Activated T-helper 2 cell treated with anti-CD3 and anti-CD28 coated beads, Interferon-gamma antibody, Interleukin-2, Interleukin-4, amounts not matched to agents 10 μg/mL and 5 μg/mL and 100 μg/mL, durations not matched to agents 14 hours and 24 hours and 36 hours (primary cell): ENCODE data around the gene RBM10. TPM values are rescaled to one million over a fixed set of nuclear protein-coding genes. Genes with fewer than 3 reads are reported as not detected.
"Not testable (repeated sequence)": the region's sequence is repeated elsewhere in the genome, so short reads cannot be mapped to it uniquely, and the experiment has no call there.

Experiments
- DNase-seq: peaks from one replicate; pipeline ENCODE4 v3.0.0; 2021; ENCODE audit warnings: low spot score
- H3K27ac Mint-ChIP-seq: one replicate; pipeline ENCODE4 v1.8.0; 2021; ENCODE audit warnings: mixed read lengths
- H3K27me3 Mint-ChIP-seq: one replicate; pipeline ENCODE4 v1.8.0; 2021; ENCODE audit warnings: low read depth, mixed read lengths
- H3K36me3 Mint-ChIP-seq: one replicate; pipeline ENCODE4 v1.8.0; 2021; ENCODE audit warnings: low read depth, mixed read lengths
- H3K4me1 Mint-ChIP-seq: one replicate; pipeline ENCODE4 v1.8.0; 2021; ENCODE audit warnings: low read depth, mixed read lengths
- H3K4me3 Mint-ChIP-seq: one replicate; pipeline ENCODE4 v1.8.0; 2021; ENCODE audit warnings: low read depth, mild to moderate bottlenecking, moderate library complexity, mixed read lengths
- H3K9me3 Mint-ChIP-seq: one replicate; pipeline ENCODE4 v1.8.0; 2021; ENCODE audit warnings: mixed read lengths
- intact Hi-C: fragments of 100-400 bp; cut with micrococcal nuclease; formaldehyde crosslinking; loops from one replicate; pipeline ENCODE4 v1.15.1; 2023
- total RNA-seq: library from RNA; stranded (reverse); gene quantifications from 2 replicates; pipeline ENCODE4 v1.2.3, GENCODE V29; 2022

RBM10 gene
- 65.7 and 69.2 TPM in 2 replicates for total RNA-seq

DNA sequence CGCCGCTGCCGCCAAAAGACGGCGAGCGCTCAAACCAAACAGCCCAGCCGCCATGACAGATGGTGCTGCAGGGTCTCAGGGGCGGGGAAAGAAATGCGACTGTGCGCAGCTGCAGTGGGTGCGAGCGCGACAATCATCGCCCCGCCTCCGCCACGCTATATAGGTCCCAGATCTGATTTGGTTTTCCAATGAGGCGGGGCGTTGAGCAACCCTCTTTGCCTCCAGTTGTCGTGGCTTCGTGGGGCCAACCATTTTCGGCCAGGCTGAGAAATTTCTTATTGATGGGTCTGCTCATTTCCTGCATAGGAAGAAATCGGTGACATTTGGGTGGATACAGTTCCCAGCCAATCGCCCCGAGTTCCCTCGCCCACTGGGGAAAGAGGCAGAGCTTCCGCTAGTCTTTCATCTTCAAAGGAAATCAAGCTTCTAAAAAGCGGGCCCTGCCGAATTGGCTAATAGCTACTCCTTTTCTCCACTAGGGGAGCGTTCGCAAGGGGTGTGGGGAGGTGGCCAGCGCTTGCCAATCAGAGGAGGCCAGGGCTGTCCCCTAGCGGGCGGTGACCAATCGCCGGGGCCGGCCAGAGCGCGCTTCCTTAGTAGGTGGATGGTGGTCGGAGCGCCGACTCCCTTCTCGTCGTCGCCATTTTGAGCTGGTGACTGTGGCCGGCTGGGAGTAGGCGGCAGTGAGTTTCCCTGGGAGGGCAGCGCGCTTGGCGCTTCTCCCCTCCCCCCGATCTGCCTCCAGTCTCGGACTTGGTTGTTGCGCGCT, at the start of gene RBM10, which contains the start of gene NDUFB11:
TSS of gene RBM10 (plus strand) at position 596 of the 769 bp plus-strand sequence. CDS start 2,261 bp downstream, outside the sequence.
TSS of gene NDUFB11 (minus strand) at position 77 of the 769 bp plus-strand sequence. CDS start at position 54, 23 bp downstream.
- Mint-ChIP-seq H3K4me3 (peak within 1 kb of the TSS; percentile 99), H3K9me3 (no peaks in the 10 kb centered on the region), H3K4me1 (peaks cover 19% of the 10 kb centered on the region), H3K27me3 (no peaks in the 10 kb centered on the region), H3K27ac (peak within 1 kb of the TSS; percentile 100), H3K36me3 (peaks cover 63% of the 10 kb centered on the region)
- intact Hi-C loops = loop anchor here (1.0 to 2.0 kb wide), 3 partner anchors 16 to 337 kb away; no protein-coding TSS in a partner anchor
- DNase-seq = peak; percentile 91

- Mint-ChIP-seq H3K9me3 (no peaks in the 10 kb centered on the region), H3K27me3 (no peaks in the 10 kb centered on the region), H3K36me3 (no peaks in the 10 kb centered on the region), H3K4me1 (no peaks in the 10 kb centered on the region), H3K27ac (no peak overlapping the region), H3K4me3 (no peak overlapping the region)
- DNase-seq = no peak
- intact Hi-C loops = no loop called here
Measured at GRCh38 chrX:47097018-47097417, 48.0 kb upstream of the RBM10 start.

DNA sequence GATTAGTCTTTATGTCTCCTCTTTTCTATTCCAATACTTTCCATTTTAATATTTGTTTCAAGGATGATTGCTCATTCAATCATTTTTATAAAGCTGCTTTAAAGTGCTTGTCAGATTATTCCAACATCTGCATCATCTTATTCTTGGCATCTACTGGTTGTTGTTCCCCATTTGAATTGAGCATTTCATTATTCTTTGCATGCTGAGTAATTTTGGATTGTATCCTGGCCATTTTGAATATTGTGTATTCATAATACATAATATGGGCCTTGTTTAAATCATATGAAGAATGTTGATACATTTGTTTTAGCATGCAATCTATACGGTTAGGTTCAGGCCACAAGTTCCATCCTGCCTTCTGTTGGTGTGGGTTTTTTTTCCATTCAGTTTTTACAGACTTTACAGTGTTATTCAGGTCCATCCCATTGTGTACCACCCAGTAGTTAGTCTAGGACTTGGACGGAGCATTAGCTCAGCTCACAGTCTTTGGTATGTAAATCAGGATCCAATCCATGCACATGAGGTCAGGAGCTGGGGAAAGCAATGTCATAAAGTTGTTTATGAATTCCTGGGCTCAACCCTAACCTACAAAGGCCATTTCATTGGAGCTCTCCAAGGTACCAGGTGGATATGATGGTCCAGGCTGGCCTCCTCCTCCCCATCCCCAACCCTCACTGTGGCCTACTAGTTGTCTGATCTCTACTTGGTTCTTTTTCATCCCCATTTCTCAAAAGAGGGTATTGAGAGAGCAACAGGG, 46.5 kb upstream of the RBM10 start:
- no peaks in the 10 kb centered on the region for H3K9me3 Mint-ChIP-seq
- DNase-seq = no peak
- no peaks in the 10 kb centered on the region for H3K36me3 Mint-ChIP-seq
- H3K4me3 Mint-ChIP-seq = no peak overlapping the region
- intact Hi-C loops = no loop called here
- no peak overlapping the region for H3K27ac Mint-ChIP-seq
- no peaks in the 10 kb centered on the region for H3K4me1 Mint-ChIP-seq
- no peaks in the 10 kb centered on the region for H3K27me3 Mint-ChIP-seq

GRCh38 chrX:47101206-47101605, 43.8 kb upstream of the RBM10 start:
- Mint-ChIP-seq H3K4me1 (no peaks in the 10 kb centered on the region), H3K36me3 (no peaks in the 10 kb centered on the region), H3K27me3 (no peaks in the 10 kb centered on the region), H3K4me3 (no peak overlapping the region), H3K27ac (no peak overlapping the region), H3K9me3 (no peaks in the 10 kb centered on the region)
- no peak for DNase-seq
- intact Hi-C loops = no loop called here

GRCh38 chrX:47110936-47111615, 33.9 kb upstream of the RBM10 start:
- intact Hi-C loops, H3K4me3 Mint-ChIP-seq, H3K9me3 Mint-ChIP-seq, H3K27ac Mint-ChIP-seq, H3K4me1 Mint-ChIP-seq, DNase-seq, H3K27me3 Mint-ChIP-seq, H3K36me3 Mint-ChIP-seq: not testable (repeated sequence)

DNA sequence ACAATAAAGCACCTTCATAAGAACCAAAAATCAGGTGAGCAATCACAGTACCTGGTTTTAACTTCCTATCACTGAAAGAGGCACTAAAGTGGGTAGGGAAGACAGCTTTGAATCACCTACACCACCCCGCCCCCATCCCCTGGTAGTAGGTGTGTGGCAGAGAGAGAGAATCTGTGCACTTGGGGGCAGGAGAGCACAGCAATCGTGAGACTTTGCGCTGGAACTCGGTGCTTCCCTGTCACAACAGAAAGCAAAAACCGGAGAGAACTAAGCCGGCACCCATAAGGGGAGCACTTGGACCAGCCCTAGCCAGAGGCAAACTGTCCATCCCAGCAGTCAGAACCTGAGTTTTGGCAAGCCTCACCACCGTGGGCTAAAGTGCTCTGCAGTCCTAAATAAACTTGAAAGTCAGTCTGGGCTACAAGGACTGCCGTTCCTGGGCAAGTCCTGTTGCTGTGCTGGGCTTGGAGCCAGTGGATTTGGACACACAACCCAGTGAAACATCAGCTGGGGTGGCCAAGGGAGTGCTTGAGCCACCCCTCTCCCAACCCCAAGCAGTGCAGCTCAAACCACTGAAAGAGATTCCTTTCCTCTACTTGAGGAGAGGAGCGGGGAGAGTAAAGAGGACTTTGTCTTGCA, 32.6 kb upstream of the RBM10 start:
- intact Hi-C loops = no loop called here
- Mint-ChIP-seq H3K9me3 (no peaks in the 10 kb centered on the region), H3K36me3 (no peaks in the 10 kb centered on the region), H3K4me3 (no peak overlapping the region), H3K4me1 (no peaks in the 10 kb centered on the region), H3K27ac (no peak overlapping the region), H3K27me3 (no peaks in the 10 kb centered on the region)
- no peak for DNase-seq

DNA sequence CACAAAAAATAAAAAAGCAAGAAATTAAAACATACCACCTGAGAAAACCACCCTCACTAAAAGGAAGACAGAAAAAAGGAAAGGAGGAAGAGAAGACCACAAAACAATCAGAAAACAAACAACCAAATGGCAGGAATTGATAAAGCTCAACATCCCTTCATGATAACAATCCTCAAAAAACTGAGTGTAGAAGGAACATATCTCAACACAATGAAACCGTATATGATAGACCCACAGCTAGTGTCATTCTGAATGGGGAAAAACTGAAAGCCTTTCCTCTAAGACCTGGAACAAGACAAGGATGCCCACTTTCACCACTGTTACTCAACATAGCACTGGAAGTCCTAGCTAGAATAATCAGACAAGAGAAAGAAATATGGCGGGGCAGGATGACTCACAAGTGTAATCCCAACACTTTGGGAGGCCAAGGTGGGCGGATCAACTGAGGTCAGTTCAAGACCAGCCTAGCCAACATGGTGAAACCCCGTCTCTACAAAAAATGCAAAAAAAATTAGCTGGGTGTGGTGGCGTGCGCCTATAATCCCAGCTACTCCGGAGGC, 28.4 kb upstream of the RBM10 start:
- H3K27ac Mint-ChIP-seq, H3K9me3 Mint-ChIP-seq, H3K4me1 Mint-ChIP-seq, intact Hi-C loops, H3K27me3 Mint-ChIP-seq, H3K4me3 Mint-ChIP-seq, H3K36me3 Mint-ChIP-seq, DNase-seq: not testable (repeated sequence)

DNA sequence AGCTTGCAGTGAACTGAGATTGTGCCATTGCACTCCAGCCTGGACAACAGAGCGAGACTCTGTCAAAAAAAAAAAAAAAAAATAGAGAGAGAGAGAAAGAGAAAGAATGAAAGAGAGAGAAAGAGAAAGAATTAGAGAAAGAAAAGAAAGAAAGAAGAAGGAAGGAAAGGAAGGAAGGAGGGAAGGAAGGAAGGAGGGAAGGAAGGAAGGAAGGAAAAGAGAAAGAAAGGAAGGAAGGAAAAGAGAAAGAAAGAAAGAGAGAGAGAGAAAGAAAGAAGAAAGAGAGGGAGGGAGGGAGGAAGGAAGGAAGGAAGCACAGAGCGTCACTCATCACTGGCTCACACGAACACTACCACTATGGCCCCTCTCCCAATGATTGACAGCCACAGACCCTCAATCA, 20.6 kb upstream of the RBM10 start:
- H3K27ac Mint-ChIP-seq, intact Hi-C loops, H3K36me3 Mint-ChIP-seq, H3K4me1 Mint-ChIP-seq, H3K9me3 Mint-ChIP-seq, H3K4me3 Mint-ChIP-seq, DNase-seq, H3K27me3 Mint-ChIP-seq: not testable (repeated sequence)

- H3K27ac Mint-ChIP-seq = peak overlapping the region; percentile 98
- H3K36me3 Mint-ChIP-seq = no peaks in the 10 kb centered on the region
- no peaks in the 10 kb centered on the region for H3K9me3 Mint-ChIP-seq
- intact Hi-C loops = loop anchor here (1.0 kb wide), 1 partner anchor 15 kb away; the partner anchor contains the start of gene NDUFB11
- peak overlapping the region; percentile 98 for H3K4me3 Mint-ChIP-seq
- peak; percentile 89 for DNase-seq
- peaks cover 6% of the 10 kb centered on the region for H3K4me1 Mint-ChIP-seq
- H3K27me3 Mint-ChIP-seq = no peaks in the 10 kb centered on the region
Measured at GRCh38 chrX:47129157-47129898, 15.7 kb upstream of the RBM10 start.

DNA sequence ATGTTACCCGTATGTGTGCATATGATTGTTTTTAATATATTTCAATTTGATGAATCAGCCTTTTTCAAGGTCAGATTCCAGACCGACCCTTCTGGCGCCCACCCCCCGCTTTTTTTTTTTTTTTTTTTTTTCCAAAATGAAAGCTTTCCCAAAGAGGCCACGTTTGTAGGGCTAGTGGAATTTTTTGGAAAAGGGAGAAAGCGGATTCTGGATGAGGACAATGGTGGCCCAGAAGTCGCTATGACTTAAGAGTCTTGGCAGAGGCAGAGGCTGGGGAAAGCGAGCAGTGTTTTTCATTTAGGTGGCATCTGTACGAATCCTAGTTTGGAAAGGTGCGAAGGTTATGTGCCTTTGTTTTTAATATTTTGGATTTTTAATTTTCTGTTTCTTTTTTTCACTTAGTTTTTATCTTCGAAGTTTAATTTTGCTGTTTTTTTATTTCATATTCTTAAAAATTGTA, 15.1 kb upstream of the RBM10 start:
- Mint-ChIP-seq H3K27me3 (no peaks in the 10 kb centered on the region), H3K9me3 (no peaks in the 10 kb centered on the region), H3K36me3 (no peaks in the 10 kb centered on the region), H3K4me1 (peaks cover 6% of the 10 kb centered on the region), H3K27ac (no peak overlapping the region), H3K4me3 (peak overlapping the region; percentile 98)
- DNase-seq = no peak
- intact Hi-C loops = loop anchor here (1.0 kb wide), 1 partner anchor 14 kb away; the partner anchor contains the start of gene NDUFB11

GRCh38 chrX:47133493-47133892, 11.5 kb upstream of the RBM10 start:
- intact Hi-C loops = no loop called here
- Mint-ChIP-seq H3K4me3 (no peak overlapping the region), H3K27me3 (no peaks in the 10 kb centered on the region), H3K9me3 (no peaks in the 10 kb centered on the region), H3K36me3 (no peaks in the 10 kb centered on the region), H3K4me1 (peaks cover 4% of the 10 kb centered on the region), H3K27ac (no peak overlapping the region)
- no peak for DNase-seq
